HL-60 (cell line): ENCODE measurements around the gene MRPS25.

ENCODE experiments used
- GABPA ChIP-seq: IDR thresholded peaks from 2 replicates; pipeline ENCODE4 v1.6.1; 2012; ENCODE audit warnings: low read depth
- POLR2AphosphoS5 ChIP-seq: IDR thresholded peaks from 2 replicates; pipeline ENCODE4 v1.6.1; 2012; ENCODE audit warnings: low read depth
- TF ChIP-seq, protein P1 (sequence below): IDR thresholded peaks from one replicate; pipeline ENCODE4 v1.5.1; 2011; ENCODE audit warnings: low read length, control low read depth, inconsistent platforms; ENCODE audit not compliant: insufficient read depth

DNA sequence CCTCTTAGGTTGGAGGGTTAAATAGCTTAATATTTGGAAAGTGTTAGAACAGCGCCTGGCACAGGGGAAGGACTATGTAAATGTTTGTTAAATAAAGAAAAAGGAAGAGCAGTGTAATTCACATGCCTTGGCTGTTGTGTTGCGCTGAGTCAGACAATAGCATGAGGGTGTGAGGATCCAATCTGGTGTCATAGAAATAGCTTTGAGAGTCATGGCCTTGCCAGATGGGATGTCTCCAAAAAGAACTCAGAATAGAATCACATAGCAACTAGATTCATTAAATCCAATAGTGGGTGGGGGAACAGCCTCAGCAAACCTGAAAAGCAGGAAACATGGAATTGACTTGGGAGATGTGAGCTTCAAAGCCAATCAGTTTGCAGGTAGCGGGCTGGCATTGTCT is 37.7 kb upstream of the MRPS25 start:
- TF ChIP-seq GABPA (no peak), POLR2AphosphoS5 (no peak)
- TF ChIP-seq, protein P1, sequence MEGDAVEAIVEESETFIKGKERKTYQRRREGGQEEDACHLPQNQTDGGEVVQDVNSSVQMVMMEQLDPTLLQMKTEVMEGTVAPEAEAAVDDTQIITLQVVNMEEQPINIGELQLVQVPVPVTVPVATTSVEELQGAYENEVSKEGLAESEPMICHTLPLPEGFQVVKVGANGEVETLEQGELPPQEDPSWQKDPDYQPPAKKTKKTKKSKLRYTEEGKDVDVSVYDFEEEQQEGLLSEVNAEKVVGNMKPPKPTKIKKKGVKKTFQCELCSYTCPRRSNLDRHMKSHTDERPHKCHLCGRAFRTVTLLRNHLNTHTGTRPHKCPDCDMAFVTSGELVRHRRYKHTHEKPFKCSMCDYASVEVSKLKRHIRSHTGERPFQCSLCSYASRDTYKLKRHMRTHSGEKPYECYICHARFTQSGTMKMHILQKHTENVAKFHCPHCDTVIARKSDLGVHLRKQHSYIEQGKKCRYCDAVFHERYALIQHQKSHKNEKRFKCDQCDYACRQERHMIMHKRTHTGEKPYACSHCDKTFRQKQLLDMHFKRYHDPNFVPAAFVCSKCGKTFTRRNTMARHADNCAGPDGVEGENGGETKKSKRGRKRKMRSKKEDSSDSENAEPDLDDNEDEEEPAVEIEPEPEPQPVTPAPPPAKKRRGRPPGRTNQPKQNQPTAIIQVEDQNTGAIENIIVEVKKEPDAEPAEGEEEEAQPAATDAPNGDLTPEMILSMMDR = no peak
